GM23248 (cell line): ENCODE measurements around the gene ZBTB17. TPM values are rescaled to one million over a fixed set of nuclear protein-coding genes. Genes with fewer than 3 reads are reported as not detected.
"Not testable (repeated sequence)": the region's sequence is repeated elsewhere in the genome, so short reads cannot be mapped to it uniquely, and the experiment has no call there.

Experiments used
- DNase-seq: peaks from one replicate; pipeline ENCODE4 v3.0.0-alpha.2; 2015
- H2AFZ ChIP-seq: fragments of 200-600 bp; sonication (generic); 2 replicates; pipeline ENCODE4 v1.6.1; 2016; ENCODE audit warnings: antibody characterized with exemption
- H3F3A ChIP-seq: fragments of 200-600 bp; sonication (generic); 2 replicates; pipeline ENCODE4 v1.6.1; 2016; ENCODE audit warnings: mild to moderate bottlenecking, antibody characterized with exemption, mixed run types; ENCODE audit not compliant: insufficient read depth
- H3K27ac ChIP-seq: fragments of 200-600 bp; sonication (generic); 2 replicates; pipeline ENCODE4 v1.5.1; 2016; ENCODE audit warnings: mild to moderate bottlenecking
- H3K27me3 ChIP-seq: fragments of 200-600 bp; sonication (generic); replicated peaks from 2 replicates; pipeline ENCODE4 v1.6.1; 2016; ENCODE audit warnings: mild to moderate bottlenecking; ENCODE audit not compliant: insufficient read depth
- H3K36me3 ChIP-seq: fragments of 200-600 bp; sonication (generic); 2 replicates; pipeline ENCODE4 v1.6.1; 2016; ENCODE audit warnings: low read depth, mild to moderate bottlenecking
- H3K4me1 ChIP-seq: fragments of 200-600 bp; sonication (generic); 2 replicates; pipeline ENCODE4 v1.6.1; 2016; ENCODE audit warnings: mild to moderate bottlenecking; ENCODE audit not compliant: insufficient read depth
- H3K4me2 ChIP-seq: fragments of 200-600 bp; sonication (generic); one replicate; pipeline ENCODE4 v1.6.1; 2016; ENCODE audit warnings: mild to moderate bottlenecking; ENCODE audit not compliant: unreplicated experiment
- H3K4me3 ChIP-seq: fragments of 200-600 bp; sonication (generic); 2 replicates; pipeline ENCODE4 v1.5.1; 2016; ENCODE audit warnings: mild to moderate bottlenecking
- H3K79me2 ChIP-seq: fragments of 200-600 bp; sonication (generic); 2 replicates; pipeline ENCODE4 v1.6.1; 2016; ENCODE audit warnings: mild to moderate bottlenecking; ENCODE audit not compliant: insufficient read depth
- H3K9ac ChIP-seq: fragments of 200-600 bp; sonication (generic); 2 replicates; pipeline ENCODE4 v1.6.1; 2016; ENCODE audit warnings: mild to moderate bottlenecking
- H3K9me2 ChIP-seq: fragments of 200-600 bp; sonication (generic); 2 replicates; pipeline ENCODE4 v1.6.1; 2016; ENCODE audit warnings: mixed run types, mild to moderate bottlenecking, moderate library complexity; ENCODE audit not compliant: insufficient read depth
- H3K9me3 ChIP-seq: fragments of 200-600 bp; sonication (generic); one replicate; pipeline ENCODE4 v1.6.1; 2017; ENCODE audit warnings: low read depth
- H4K20me1 ChIP-seq: fragments of 200-600 bp; sonication (generic); 2 replicates; pipeline ENCODE4 v1.6.0; 2016; ENCODE audit not compliant: insufficient read depth
- EZH2 ChIP-seq: fragments of 200-600 bp; sonication (generic); IDR thresholded peaks from 2 replicates; pipeline ENCODE4 v1.6.1; 2018; ENCODE audit warnings: antibody characterized with exemption, mild to moderate bottlenecking; ENCODE audit not compliant: insufficient read depth, poor library complexity, severe bottlenecking
- EZH2phosphoT487 ChIP-seq: fragments of 200-600 bp; sonication (generic); IDR thresholded peaks from 2 replicates; pipeline ENCODE4 v1.6.1; 2018; ENCODE audit warnings: antibody characterized with exemption, moderate library complexity, mild to moderate bottlenecking, low read depth; ENCODE audit not compliant: insufficient read depth
- WGBS, 2 experiments: methylation state at CpG; one replicate each; pipeline ENCODE4 v1.1.6; 2015 to 2017; ENCODE audit warnings: low lambda C conversion rate in 2 of 2, low coverage in 1 of 2; ENCODE audit errors: missing lambda C conversion rate in 2 of 2; 5-methylcytosine and 5-hydroxymethylcytosine counted together
- in situ Hi-C: fragments of 300-500 bp; cut with MboI; formaldehyde crosslinking; loops from 2 replicates; pipeline ENCODE4 v1.15.0; 2020
- polyA plus RNA-seq: library from polyadenylated mRNA; unstranded; fragments of >200 nt; fragmentation: Nextera tagmentation; extraction: Ambion mirVana; gene quantifications from 2 replicates; pipeline ENCODE4 v1.2.1, GENCODE V29; 2016
- total RNA-seq: library from RNA; depleted of rRNA; stranded (reverse); fragments of >200 nt; shearing (Covaris generic); gene quantifications from 2 replicates; pipeline ENCODE4 v1.2.3, GENCODE V29; 2014

The ZBTB17 gene
- total and polyA plus RNA-seq, 2 experiments from 2014 or later, result 20.5 to 33.2 TPM

DNA sequence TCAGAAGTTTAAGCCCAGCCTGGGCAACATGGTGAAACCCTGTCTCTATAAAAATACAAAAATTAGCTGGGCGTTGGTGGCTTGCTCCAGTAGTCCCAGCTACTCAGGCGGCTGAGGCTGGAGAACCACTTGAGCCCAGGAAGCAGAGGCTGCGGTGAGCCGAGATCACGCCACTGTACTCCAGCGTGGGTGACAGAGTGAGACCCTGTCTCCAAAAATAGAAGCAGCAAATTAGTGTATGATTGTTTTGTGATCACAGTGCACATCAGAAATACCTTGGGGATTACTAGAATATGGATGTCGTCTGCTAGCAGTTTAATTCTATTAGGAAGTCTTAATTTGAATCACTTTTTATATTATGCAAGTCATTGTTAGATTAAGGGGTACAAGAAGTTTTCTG is 59.0 kb downstream of the ZBTB17 start:
- Histone ChIP-seq H3K9me2 (no peaks in the 10 kb centered on the region), H3K9me3 (no peaks in the 10 kb centered on the region), H2AFZ (no peak overlapping the region), H4K20me1 (no peaks in the 10 kb centered on the region), H3K27ac (peak overlapping the region; percentile 76), H3K4me3 (no peak overlapping the region), H3F3A (peaks cover 36% of the 10 kb centered on the region), H3K79me2 (peaks cover 87% of the 10 kb centered on the region), H3K4me2 (peak overlapping the region; percentile 9), H3K36me3 (peaks cover 31% of the 10 kb centered on the region), H3K27me3 (no peaks in the 10 kb centered on the region), H3K4me1 (peaks cover 42% of the 10 kb centered on the region), H3K9ac (peak overlapping the region; percentile 45)
- no peak for TF ChIP-seq EZH2phosphoT487
- no peak for TF ChIP-seq EZH2
- in situ Hi-C loops, result no loop called here
- 84 to 85% methylated on average over 7 of the region's 7 CpGs for WGBS, 2 experiments
- no peak for DNase-seq

DNA sequence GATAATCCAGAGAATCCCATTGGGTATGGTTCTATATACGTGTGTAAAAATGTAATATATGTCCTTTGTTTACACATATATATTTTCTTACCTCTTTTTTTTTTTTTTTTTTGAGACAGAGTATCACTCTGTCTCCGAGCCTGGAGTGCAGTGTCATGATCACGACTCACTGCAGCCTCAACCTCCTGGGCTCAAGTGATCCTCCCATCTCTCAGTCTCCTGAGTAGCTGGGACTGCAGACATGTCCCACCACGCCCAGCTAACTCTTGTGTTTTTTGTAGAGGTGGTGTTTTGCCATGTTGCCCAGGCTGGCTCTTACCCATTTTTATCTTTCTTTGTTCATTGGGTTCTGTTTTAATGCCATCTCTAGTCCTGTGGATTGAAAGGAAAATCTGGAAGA is 59.5 kb downstream of the ZBTB17 start:
- no peaks in the 10 kb centered on the region for H4K20me1 ChIP-seq
- H3K36me3 ChIP-seq, result peaks cover 30% of the 10 kb centered on the region
- H3K79me2 ChIP-seq, result peaks cover 87% of the 10 kb centered on the region
- H3K9ac ChIP-seq, result peak overlapping the region; percentile 45
- H3K9me2 ChIP-seq, result no peaks in the 10 kb centered on the region
- peak; percentile 74 for DNase-seq
- TF ChIP-seq EZH2, result no peak
- TF ChIP-seq EZH2phosphoT487, result no peak
- H2AFZ ChIP-seq, result no peak overlapping the region
- H3K27ac ChIP-seq, result peak overlapping the region; percentile 76
- peak overlapping the region; percentile 9 for H3K4me2 ChIP-seq
- H3K27me3 ChIP-seq, result no peaks in the 10 kb centered on the region
- no peak overlapping the region for H3K4me3 ChIP-seq
- peaks cover 36% of the 10 kb centered on the region for H3F3A ChIP-seq
- H3K9me3 ChIP-seq, result no peaks in the 10 kb centered on the region
- peaks cover 42% of the 10 kb centered on the region for H3K4me1 ChIP-seq
- in situ Hi-C loops, result no loop called here
- 52 to 58% methylated on average over 4 of the region's 4 CpGs for WGBS, 2 experiments

DNA sequence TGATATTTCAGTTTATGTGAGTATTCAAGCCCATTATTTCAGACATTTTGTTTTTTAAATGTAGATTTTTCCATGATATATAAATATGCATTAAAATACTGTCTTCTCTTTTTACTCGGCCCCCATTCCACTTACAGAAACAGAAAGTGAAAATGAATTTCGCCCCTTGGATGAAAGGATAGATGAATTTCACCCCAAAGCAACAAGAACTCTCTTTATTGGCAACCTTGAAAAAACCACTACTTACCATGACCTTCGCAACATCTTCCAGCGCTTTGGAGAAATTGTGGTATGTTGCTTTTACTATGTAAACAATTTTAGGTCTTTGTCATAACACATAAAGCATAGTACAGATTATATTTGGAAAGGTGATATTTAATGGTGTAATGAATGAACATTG is 59.9 kb downstream of the ZBTB17 start:
- Histone ChIP-seq H3K9me3 (no peaks in the 10 kb centered on the region), H3K9me2 (no peaks in the 10 kb centered on the region), H3K9ac (peak overlapping the region; percentile 44; the same call in 1 of the 2 replicates), H3K79me2 (peaks cover 87% of the 10 kb centered on the region), H3F3A (peaks cover 36% of the 10 kb centered on the region), H3K27me3 (no peaks in the 10 kb centered on the region), H3K4me2 (peak overlapping the region; percentile 9), H3K27ac (peak overlapping the region; percentile 76), H3K36me3 (peaks cover 34% of the 10 kb centered on the region), H3K4me1 (peaks cover 42% of the 10 kb centered on the region), H4K20me1 (no peaks in the 10 kb centered on the region), H3K4me3 (0 out of 2 replicates have a peak overlapping the region, but pooled peaks have one; percentile 20), H2AFZ (no peak overlapping the region)
- DNase-seq, result no peak
- no peak for TF ChIP-seq EZH2phosphoT487
- 85 to 86% methylated on average over 4 of the region's 4 CpGs for WGBS, 2 experiments
- in situ Hi-C loops, result no loop called here

DNA sequence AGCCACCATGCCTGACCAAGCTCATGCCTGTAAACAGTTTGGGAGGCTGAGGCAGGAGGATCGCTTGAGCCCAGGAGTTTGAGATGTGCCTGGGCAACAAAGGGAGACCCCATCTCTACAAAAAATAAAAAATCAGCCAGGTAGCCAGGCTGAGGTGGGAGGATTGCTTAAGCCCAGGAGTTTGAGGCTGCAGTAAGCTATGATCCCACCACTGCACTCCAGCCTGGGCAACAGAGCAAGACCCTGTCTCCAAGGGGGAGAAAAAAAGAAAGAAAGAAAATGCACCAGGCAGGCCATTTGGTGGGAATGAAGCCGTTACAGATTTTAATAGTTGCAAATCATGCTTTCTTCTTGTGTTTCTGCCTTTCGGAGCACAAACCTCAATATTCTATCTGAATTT is 62.3 kb downstream of the ZBTB17 start:
- H3K9ac ChIP-seq, H3K27ac ChIP-seq, in situ Hi-C loops, H3K4me2 ChIP-seq, DNase-seq, H3K9me3 ChIP-seq, H3K9me2 ChIP-seq, H3K4me3 ChIP-seq, H2AFZ ChIP-seq, H4K20me1 ChIP-seq, H3K27me3 ChIP-seq: not testable (repeated sequence)
- Histone ChIP-seq H3K36me3 (peaks cover 45% of the 10 kb centered on the region), H3K4me1 (peaks cover 26% of the 10 kb centered on the region), H3F3A (peaks cover 20% of the 10 kb centered on the region), H3K79me2 (peaks cover 98% of the 10 kb centered on the region)
- 79 to 81% methylated on average over 3 of the region's 3 CpGs for WGBS, 2 experiments

DNA sequence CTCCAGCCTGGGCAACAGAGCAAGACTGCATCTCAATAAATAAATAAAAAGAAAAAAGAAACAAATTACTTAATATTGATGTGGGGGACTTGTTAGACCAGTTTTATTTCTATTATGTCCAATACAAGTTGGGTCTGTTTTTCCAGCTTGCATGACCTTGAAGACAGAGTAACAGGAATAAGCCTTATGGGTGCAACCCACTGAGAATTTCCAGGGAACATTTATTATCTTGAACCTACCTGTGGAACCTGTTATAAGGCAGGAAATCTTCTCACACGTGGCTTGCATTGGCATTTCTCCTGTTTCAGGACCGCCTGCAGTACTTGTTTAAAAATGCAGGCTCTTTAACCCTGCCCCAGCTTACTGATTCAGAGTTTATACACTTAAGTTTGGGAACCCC is 64.0 kb downstream of the ZBTB17 start:
- no peak overlapping the region for H3K4me3 ChIP-seq
- TF ChIP-seq EZH2phosphoT487 (no peak), EZH2 (no peak)
- H3K27me3 ChIP-seq, result no peaks in the 10 kb centered on the region
- peaks cover 13% of the 10 kb centered on the region for H3K4me1 ChIP-seq
- H3K9ac ChIP-seq, result no peak overlapping the region
- no peak overlapping the region for H3K27ac ChIP-seq
- H3K9me2 ChIP-seq, result no peaks in the 10 kb centered on the region
- H3F3A ChIP-seq, result peaks cover 13% of the 10 kb centered on the region
- H2AFZ ChIP-seq, result no peak overlapping the region
- peaks cover 98% of the 10 kb centered on the region for H3K79me2 ChIP-seq
- no peak overlapping the region for H3K4me2 ChIP-seq
- in situ Hi-C loops, result no loop called here
- 70 to 75% methylated on average over 2 of the region's 2 CpGs for WGBS, 2 experiments
- H3K9me3 ChIP-seq, result no peaks in the 10 kb centered on the region
- H3K36me3 ChIP-seq, result peaks cover 45% of the 10 kb centered on the region
- no peaks in the 10 kb centered on the region for H4K20me1 ChIP-seq
- DNase-seq, result no peak
